Measurements from ENCODE around the gene PTPRN2. TPM values are rescaled to one million over a fixed set of nuclear protein-coding genes. Genes with fewer than 3 reads are reported as not detected.

The PTPRN2 gene
- total and polyA plus RNA-seq, 2 donors (not counting 1 experiment from before 2014, with no cell fraction given), result 0.54 to 1.2 TPM

GRCh38 chr7:158084555-158084954, 503.1 kb downstream of the PTPRN2 start:
- Histone ChIP-seq H3K9me3 (ENCODE audit: control insufficient read depth, insufficient read depth, low read depth, low read length) (no peaks in the 10 kb centered on the region), H3K9ac (ENCODE audit: insufficient read depth, low read length) (no peak overlapping the region), H3K27ac (ENCODE audit: insufficient read depth, low read length) (no peak overlapping the region), H3K27me3 (ENCODE audit: control insufficient read depth, insufficient read depth, low read length) (no peaks in the 10 kb centered on the region), H4K20me1 (ENCODE audit: control insufficient read depth, extremely low read depth, insufficient read depth, low read length) (no peaks in the 10 kb centered on the region), H3K4me3 (replicated peaks in 1 of 4; ENCODE audit: control extremely low read depth in 1 of 4, insufficient read depth in 1 of 4, low read depth in 3 of 4, low read length in 4 of 4) (no peak overlapping the region), H3K79me2 (ENCODE audit: control insufficient read depth, insufficient read depth, low read length) (no peaks in the 10 kb centered on the region), H2AFZ (ENCODE audit: low read length) (no peak overlapping the region), H3K4me2 (ENCODE audit: extremely low read depth, insufficient read depth, low read length) (no peak overlapping the region), H3K4me1 (ENCODE audit: control insufficient read depth, extremely low read depth, insufficient read depth, low read length) (no peaks in the 10 kb centered on the region), H3K36me3 (ENCODE audit: control insufficient read depth, insufficient read depth, low read length) (no peaks in the 10 kb centered on the region)
- TF ChIP-seq EZH2 (IDR thresholded peaks at IDR 0.05; ENCODE audit: low read length, missing control alignments) (no peak), CTCF (conservative IDR thresholded peaks at IDR 0.05 in 1 of 2, IDR thresholded peaks at IDR 0.05 in 1 of 2; ENCODE audit: low read depth in 1 of 2, low read length in 2 of 2) (no peak)
- DNase-seq (ENCODE audit: low read depth in 2 of 2), result no peak

- Histone ChIP-seq H3K4me2 (ENCODE audit: extremely low read depth, insufficient read depth, low read length) (no peak overlapping the region), H3K9me3 (ENCODE audit: control insufficient read depth, insufficient read depth, low read depth, low read length) (no peaks in the 10 kb centered on the region), H3K36me3 (ENCODE audit: control insufficient read depth, insufficient read depth, low read length) (no peaks in the 10 kb centered on the region), H2AFZ (ENCODE audit: low read length) (no peak overlapping the region), H4K20me1 (ENCODE audit: control insufficient read depth, extremely low read depth, insufficient read depth, low read length) (no peaks in the 10 kb centered on the region), H3K4me3 (replicated peaks in 1 of 4; ENCODE audit: control extremely low read depth in 1 of 4, insufficient read depth in 1 of 4, low read depth in 3 of 4, low read length in 4 of 4) (no peak overlapping the region), H3K9ac (ENCODE audit: insufficient read depth, low read length) (no peak overlapping the region), H3K27me3 (ENCODE audit: control insufficient read depth, insufficient read depth, low read length) (no peaks in the 10 kb centered on the region), H3K27ac (ENCODE audit: insufficient read depth, low read length) (no peak overlapping the region), H3K79me2 (ENCODE audit: control insufficient read depth, insufficient read depth, low read length) (no peaks in the 10 kb centered on the region), H3K4me1 (ENCODE audit: control insufficient read depth, extremely low read depth, insufficient read depth, low read length) (no peaks in the 10 kb centered on the region)
- no peak for DNase-seq (ENCODE audit: low read depth in 2 of 2)
- TF ChIP-seq CTCF (conservative IDR thresholded peaks at IDR 0.05 in 1 of 2, IDR thresholded peaks at IDR 0.05 in 1 of 2; ENCODE audit: low read depth in 1 of 2, low read length in 2 of 2) (no peak), EZH2 (IDR thresholded peaks at IDR 0.05; ENCODE audit: low read length, missing control alignments) (no peak)
Measured at GRCh38 chr7:158083526-158084310, 503.9 kb downstream of the PTPRN2 start.

GRCh38 chr7:158082761-158083160, 504.9 kb downstream of the PTPRN2 start:
- DNase-seq (ENCODE audit: low read depth in 2 of 2), result no peak
- H3K79me2 ChIP-seq (ENCODE audit: control insufficient read depth, insufficient read depth, low read length), result no peaks in the 10 kb centered on the region
- no peak for TF ChIP-seq CTCF (conservative IDR thresholded peaks at IDR 0.05 in 1 of 2, IDR thresholded peaks at IDR 0.05 in 1 of 2; ENCODE audit: low read depth in 1 of 2, low read length in 2 of 2)
- TF ChIP-seq EZH2 (IDR thresholded peaks at IDR 0.05; ENCODE audit: low read length, missing control alignments), result no peak
- no peaks in the 10 kb centered on the region for H3K9me3 ChIP-seq (ENCODE audit: control insufficient read depth, insufficient read depth, low read depth, low read length)
- no peak overlapping the region for H3K27ac ChIP-seq (ENCODE audit: insufficient read depth, low read length)
- no peak overlapping the region for H3K4me3 ChIP-seq (replicated peaks in 1 of 4; ENCODE audit: control extremely low read depth in 1 of 4, insufficient read depth in 1 of 4, low read depth in 3 of 4, low read length in 4 of 4)
- no peaks in the 10 kb centered on the region for H3K27me3 ChIP-seq (ENCODE audit: control insufficient read depth, insufficient read depth, low read length)
- H3K4me1 ChIP-seq (ENCODE audit: control insufficient read depth, extremely low read depth, insufficient read depth, low read length), result no peaks in the 10 kb centered on the region
- H2AFZ ChIP-seq (ENCODE audit: low read length), result no peak overlapping the region
- no peaks in the 10 kb centered on the region for H3K36me3 ChIP-seq (ENCODE audit: control insufficient read depth, insufficient read depth, low read length)
- H3K4me2 ChIP-seq (ENCODE audit: extremely low read depth, insufficient read depth, low read length), result no peak overlapping the region
- H4K20me1 ChIP-seq (ENCODE audit: control insufficient read depth, extremely low read depth, insufficient read depth, low read length), result no peaks in the 10 kb centered on the region
- H3K9ac ChIP-seq (ENCODE audit: insufficient read depth, low read length), result no peak overlapping the region

Data from fibroblast of lung (primary cell).